ENCODE measurements around the gene WLS. TPM values are rescaled to one million over a fixed set of nuclear protein-coding genes. Genes with fewer than 3 reads are reported as not detected.

Gene WLS
- total RNA-seq, 6 experiments from 2014 or later, result 9.3 to 36.0 (median 25.8) TPM

DNA sequence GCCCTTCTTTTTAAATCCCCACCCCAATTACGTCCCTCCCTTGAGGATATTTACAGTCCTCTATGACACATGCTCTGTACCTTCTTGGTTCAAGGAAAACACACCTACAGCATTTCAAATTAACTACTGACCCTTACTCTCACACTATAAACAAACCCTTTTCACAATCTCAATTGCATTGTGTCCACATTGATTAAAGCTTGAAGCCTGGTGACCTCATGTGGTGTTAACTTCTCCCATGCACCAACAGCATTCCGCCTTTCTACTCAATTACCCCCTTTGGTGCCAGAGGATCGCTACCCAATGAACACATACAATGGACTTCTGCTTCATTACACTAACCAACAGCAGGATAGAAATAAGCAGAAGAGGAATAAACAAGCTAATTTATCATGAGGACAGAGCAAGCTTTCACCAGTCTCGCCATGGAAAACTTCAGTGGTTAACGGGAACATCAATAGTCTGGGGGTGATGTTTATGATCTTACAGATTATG, 15.2 kb downstream of the WLS start:
- Histone ChIP-seq H3K27ac (no peak overlapping the region), H3K36me3 (no peaks in the 10 kb centered on the region), H3K27me3 (no peaks in the 10 kb centered on the region), H3K4me1 (peaks cover 0 to 9% (median 5%) of the 10 kb centered on the region in 4 donors), H3K9me3 (no peaks in the 10 kb centered on the region), H3K4me3 (no peak overlapping the region)
- DNase-seq, result no peak
- peak; percentile 19 to 91 (median 84) for ATAC-seq
- intact Hi-C loops (cut with DNase I), result no loop called here
- 61% methylated on average over 5 of the region's 5 CpGs for WGBS (ENCODE audit: insufficient coverage, low coverage, low lambda C conversion rate, missing lambda C conversion rate)
- TF ChIP-seq, protein P1, sequence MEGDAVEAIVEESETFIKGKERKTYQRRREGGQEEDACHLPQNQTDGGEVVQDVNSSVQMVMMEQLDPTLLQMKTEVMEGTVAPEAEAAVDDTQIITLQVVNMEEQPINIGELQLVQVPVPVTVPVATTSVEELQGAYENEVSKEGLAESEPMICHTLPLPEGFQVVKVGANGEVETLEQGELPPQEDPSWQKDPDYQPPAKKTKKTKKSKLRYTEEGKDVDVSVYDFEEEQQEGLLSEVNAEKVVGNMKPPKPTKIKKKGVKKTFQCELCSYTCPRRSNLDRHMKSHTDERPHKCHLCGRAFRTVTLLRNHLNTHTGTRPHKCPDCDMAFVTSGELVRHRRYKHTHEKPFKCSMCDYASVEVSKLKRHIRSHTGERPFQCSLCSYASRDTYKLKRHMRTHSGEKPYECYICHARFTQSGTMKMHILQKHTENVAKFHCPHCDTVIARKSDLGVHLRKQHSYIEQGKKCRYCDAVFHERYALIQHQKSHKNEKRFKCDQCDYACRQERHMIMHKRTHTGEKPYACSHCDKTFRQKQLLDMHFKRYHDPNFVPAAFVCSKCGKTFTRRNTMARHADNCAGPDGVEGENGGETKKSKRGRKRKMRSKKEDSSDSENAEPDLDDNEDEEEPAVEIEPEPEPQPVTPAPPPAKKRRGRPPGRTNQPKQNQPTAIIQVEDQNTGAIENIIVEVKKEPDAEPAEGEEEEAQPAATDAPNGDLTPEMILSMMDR (IDR thresholded peaks at IDR 0.05), result peak in 3 of 4 donors; percentile 3 to 35 (median 23)
- no peak for TF ChIP-seq POLR2A (IDR thresholded peaks at IDR 0.05)

DNA sequence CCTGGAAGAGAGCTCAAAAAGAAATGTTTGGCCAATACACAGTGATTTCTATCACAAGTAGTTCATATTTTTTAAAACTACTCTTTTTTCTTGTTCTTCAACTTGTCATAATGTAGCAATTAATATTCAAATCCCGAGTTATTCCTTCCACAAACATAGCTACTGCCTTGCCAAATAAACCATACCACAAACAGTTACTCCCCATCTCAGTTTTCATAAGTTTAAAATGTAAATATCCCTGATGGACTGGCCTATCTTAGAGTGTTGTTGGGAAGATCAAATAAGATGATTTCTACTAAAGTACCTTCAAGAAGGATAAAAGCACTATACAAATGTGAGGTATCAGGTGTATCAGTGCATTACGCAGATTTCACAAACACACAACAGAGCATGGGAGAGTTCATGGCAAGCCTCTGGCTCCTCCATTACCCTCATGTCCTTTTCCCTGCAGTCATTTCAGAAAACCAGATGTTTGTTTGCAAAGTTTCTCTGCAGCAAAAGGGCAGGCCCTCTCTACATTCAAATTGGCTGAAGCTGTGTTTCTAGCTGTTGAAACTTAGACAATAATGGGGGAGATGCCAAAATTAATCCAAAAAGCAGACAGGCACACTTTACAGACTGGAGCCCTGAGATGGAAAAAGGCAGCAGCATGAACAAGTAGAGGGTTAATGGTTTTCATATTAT, 16.1 kb downstream of the WLS start:
- ATAC-seq (no peak), DNase-seq (no peak)
- Histone ChIP-seq H3K4me3 (no peak overlapping the region), H3K27ac (no peak overlapping the region), H3K4me1 (peaks cover 0 to 9% (median 5%) of the 10 kb centered on the region in 4 donors), H3K36me3 (no peaks in the 10 kb centered on the region), H3K27me3 (no peaks in the 10 kb centered on the region), H3K9me3 (no peaks in the 10 kb centered on the region)
- no peak for TF ChIP-seq POLR2A (IDR thresholded peaks at IDR 0.05)
- TF ChIP-seq, protein P1 (IDR thresholded peaks at IDR 0.05), result no peak
- intact Hi-C loops (cut with DNase I), result no loop called here
- WGBS (ENCODE audit: insufficient coverage, low coverage, low lambda C conversion rate, missing lambda C conversion rate), result 76% methylated on average over 2 of the region's 2 CpGs

DNA sequence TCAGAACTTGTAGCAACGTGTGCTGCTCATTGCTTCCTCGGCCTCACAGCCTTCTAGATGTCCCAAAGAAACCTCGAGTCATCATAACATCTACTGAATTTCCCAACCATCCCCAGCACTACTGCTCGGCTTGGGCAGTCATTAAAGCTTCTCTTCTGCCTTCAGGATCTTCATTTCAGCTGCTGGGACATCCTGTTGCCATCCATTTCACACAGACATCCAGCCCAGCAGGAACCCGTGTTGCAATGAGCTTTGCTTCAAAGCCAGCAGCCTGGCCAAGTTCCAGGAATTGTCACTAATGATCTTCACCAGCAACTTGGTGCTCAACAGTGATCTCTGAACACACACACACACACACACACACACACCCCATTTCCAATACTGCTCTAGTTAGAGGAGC, 18.5 kb downstream of the WLS start:
- no peak overlapping the region for H3K4me3 ChIP-seq
- intact Hi-C loops (cut with DNase I), result no loop called here
- H3K4me1 ChIP-seq, result peaks cover 0 to 9% (median 5%) of the 10 kb centered on the region in 4 donors
- DNase-seq, result peak; percentile 77 to 84 (median 82)
- no peaks in the 10 kb centered on the region for H3K36me3 ChIP-seq
- H3K27me3 ChIP-seq, result no peaks in the 10 kb centered on the region
- H3K27ac ChIP-seq, result peak overlapping the region in 1 of 3 donors; percentile 7
- ATAC-seq, result peak; percentile 74 to 86 (median 78)
- 53% methylated on average over 5 of the region's 5 CpGs for WGBS (ENCODE audit: insufficient coverage, low coverage, low lambda C conversion rate, missing lambda C conversion rate)
- no peak for TF ChIP-seq POLR2A (IDR thresholded peaks at IDR 0.05)
- no peaks in the 10 kb centered on the region for H3K9me3 ChIP-seq

DNA sequence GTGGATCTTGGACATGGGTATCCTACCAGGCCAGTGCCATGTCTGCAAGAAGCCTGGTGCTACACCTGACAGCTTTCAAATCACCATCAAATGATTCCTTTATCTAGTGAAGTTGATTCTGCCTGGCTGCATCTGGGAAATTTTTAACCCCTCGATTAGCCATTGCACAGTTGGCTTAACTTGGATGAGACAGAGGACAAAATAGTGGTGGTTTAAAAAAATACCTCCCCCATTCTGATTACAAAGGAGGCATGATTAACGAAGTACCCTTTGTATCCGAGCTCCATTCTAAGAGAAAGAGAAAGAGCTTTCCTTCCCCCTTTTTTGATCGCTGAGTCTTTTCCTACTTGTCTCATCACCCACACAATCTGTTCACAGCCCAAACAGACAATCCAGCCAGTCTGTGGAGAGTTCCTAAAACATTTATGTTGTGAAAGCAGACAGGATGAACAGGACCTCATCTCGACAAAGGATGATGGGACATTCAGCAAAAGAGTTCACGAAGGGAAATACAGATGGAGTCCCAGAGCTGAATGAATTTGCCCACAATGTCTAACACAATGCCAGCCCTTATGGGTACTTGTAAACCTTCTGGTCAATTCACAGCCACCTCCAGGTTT, 20.5 kb downstream of the WLS start:
- Histone ChIP-seq H3K36me3 (no peaks in the 10 kb centered on the region), H3K9me3 (no peaks in the 10 kb centered on the region), H3K27me3 (no peaks in the 10 kb centered on the region), H3K4me1 (peaks cover 0 to 9% (median 5%) of the 10 kb centered on the region in 4 donors), H3K27ac (no peak overlapping the region), H3K4me3 (no peak overlapping the region)
- no peak for TF ChIP-seq POLR2A (IDR thresholded peaks at IDR 0.05)
- TF ChIP-seq, protein P1 (IDR thresholded peaks at IDR 0.05), result no peak
- no peak for DNase-seq
- 79% methylated on average over 6 of the region's 6 CpGs for WGBS (ENCODE audit: insufficient coverage, low coverage, low lambda C conversion rate, missing lambda C conversion rate)
- ATAC-seq, result no peak
- intact Hi-C loops (cut with DNase I), result no loop called here

DNA sequence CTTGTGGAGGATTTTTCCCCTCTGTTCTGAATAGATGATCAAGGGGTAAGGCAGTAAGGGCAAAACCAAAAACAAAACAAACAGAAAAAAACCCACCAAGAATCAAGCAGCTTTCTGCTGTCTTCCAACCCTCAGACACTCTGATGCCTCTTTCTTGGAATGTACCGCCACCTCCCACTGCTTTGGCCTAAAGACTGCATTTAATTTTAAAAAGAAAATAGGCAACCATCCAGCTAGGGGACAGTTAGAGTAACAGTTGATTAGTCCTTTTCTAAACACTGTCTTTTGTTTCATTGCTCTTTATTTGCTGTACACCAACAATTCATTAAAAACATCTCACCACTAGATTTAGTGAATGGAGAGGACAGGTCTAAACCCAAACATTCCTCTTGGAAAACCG, 21.5 kb downstream of the WLS start:
- 79% methylated on average over 2 of the region's 2 CpGs for WGBS (ENCODE audit: insufficient coverage, low coverage, low lambda C conversion rate, missing lambda C conversion rate)
- DNase-seq (no peak), ATAC-seq (no peak)
- no peak overlapping the region for H3K27ac ChIP-seq
- no peaks in the 10 kb centered on the region for H3K36me3 ChIP-seq
- intact Hi-C loops (cut with DNase I), result no loop called here
- H3K4me1 ChIP-seq, result peaks cover 0 to 9% (median 5%) of the 10 kb centered on the region in 4 donors
- TF ChIP-seq, protein P1 (IDR thresholded peaks at IDR 0.05), result no peak
- no peak for TF ChIP-seq POLR2A (IDR thresholded peaks at IDR 0.05)
- H3K9me3 ChIP-seq, result no peaks in the 10 kb centered on the region
- H3K4me3 ChIP-seq, result no peak overlapping the region
- H3K27me3 ChIP-seq, result no peaks in the 10 kb centered on the region
